ENCODE results near the gene SH3RF2.
A peak's percentile ranks its signal among the peaks of the same experiment; 100 is the strongest.

Gene SH3RF2

GRCh38 chr5:145982572-145983318 lies 46.4 kb downstream of the SH3RF2 start:
- H4K12ac ChIP-seq (ENCODE audit: low read depth, low read length), result no peak overlapping the region
- no peak for DNase-seq
- no peaks in the 10 kb centered on the region for H3K27me3 ChIP-seq (ENCODE audit: insufficient read depth, low read length)
- H3K4ac ChIP-seq (ENCODE audit: low read depth, low read length), result no peak overlapping the region
- no peak overlapping the region for H3K23ac ChIP-seq (ENCODE audit: low read length)
- H3K4me1 ChIP-seq (ENCODE audit: control insufficient read depth in 1 of 2, insufficient read depth in 2 of 2, low read length in 2 of 2), result peaks cover 4 to 5% of the 10 kb centered on the region in 2 experiments
- no peak overlapping the region for H3K4me3 ChIP-seq (ENCODE audit: low read depth, low read length)
- no CpG with 5 or more reads among the region's 3 CpGs for WGBS (ENCODE audit: extremely low coverage, insufficient coverage, insufficient read length)
- H3K4me2 ChIP-seq (ENCODE audit: low read length), result no peak overlapping the region
- H2BK120ac ChIP-seq (ENCODE audit: insufficient read depth, low read length, poor library complexity), result no peak overlapping the region
- H3K9ac ChIP-seq (ENCODE audit: low read length), result no peak overlapping the region
- H2AFZ ChIP-seq (ENCODE audit: insufficient read depth, low read length, poor library complexity), result no peak overlapping the region
- no peak overlapping the region for H4K8ac ChIP-seq (ENCODE audit: low read depth, low read length)
- H3K9me3 ChIP-seq (ENCODE audit: insufficient read depth, low read depth, low read length), result no peaks in the 10 kb centered on the region
- H2AK5ac ChIP-seq (ENCODE audit: low read length), result no peak overlapping the region
- no peak overlapping the region for H3K27ac ChIP-seq (ENCODE audit: low read depth, low read length)
- H2BK5ac ChIP-seq (ENCODE audit: low read depth, low read length, poor library complexity), result no peak overlapping the region
- no peak overlapping the region for H4K91ac ChIP-seq (ENCODE audit: low read depth, low read length)
- H3K36me3 ChIP-seq (ENCODE audit: control insufficient read depth in 1 of 2, insufficient read depth in 2 of 2, low read length in 2 of 2), result no peaks in the 10 kb centered on the region
- no peaks in the 10 kb centered on the region for H3K79me1 ChIP-seq (ENCODE audit: low read length)
- H3K14ac ChIP-seq (ENCODE audit: low read length), result no peak overlapping the region
- no peaks in the 10 kb centered on the region for H3K79me2 ChIP-seq (ENCODE audit: control insufficient read depth, insufficient read depth, low read length, poor library complexity)
- H2BK12ac ChIP-seq (ENCODE audit: low read length), result no peak overlapping the region
- no peak overlapping the region for H3K18ac ChIP-seq (ENCODE audit: low read length)

- H3K23ac ChIP-seq (ENCODE audit: low read length), result no peak overlapping the region
- WGBS (ENCODE audit: extremely low coverage, insufficient coverage, insufficient read length), result no CpG with 5 or more reads among the region's 2 CpGs
Observed at GRCh38 chr5:145983446-145983845, 47.1 kb downstream of the SH3RF2 start.

GRCh38 chr5:145984072-145984471 lies 47.7 kb downstream of the SH3RF2 start:
- H3K9ac ChIP-seq (ENCODE audit: low read length), result no peak overlapping the region
- DNase-seq, result peak in 1 of 2 donors; percentile 27
- H3K4me3 ChIP-seq (ENCODE audit: low read depth, low read length), result no peak overlapping the region
- no peaks in the 10 kb centered on the region for H3K79me1 ChIP-seq (ENCODE audit: low read length)
- no peak overlapping the region for H2AK5ac ChIP-seq (ENCODE audit: low read length)
- H4K91ac ChIP-seq (ENCODE audit: low read depth, low read length), result no peak overlapping the region
- H2BK12ac ChIP-seq (ENCODE audit: low read length), result no peak overlapping the region
- no peak overlapping the region for H4K12ac ChIP-seq (ENCODE audit: low read depth, low read length)
- no peaks in the 10 kb centered on the region for H3K36me3 ChIP-seq (ENCODE audit: control insufficient read depth in 1 of 2, insufficient read depth in 2 of 2, low read length in 2 of 2)
- no peaks in the 10 kb centered on the region for H3K79me2 ChIP-seq (ENCODE audit: control insufficient read depth, insufficient read depth, low read length, poor library complexity)
- no peak overlapping the region for H4K8ac ChIP-seq (ENCODE audit: low read depth, low read length)
- no peak overlapping the region for H2BK5ac ChIP-seq (ENCODE audit: low read depth, low read length, poor library complexity)
- H3K18ac ChIP-seq (ENCODE audit: low read length), result no peak overlapping the region
- H2AFZ ChIP-seq (ENCODE audit: insufficient read depth, low read length, poor library complexity), result no peak overlapping the region
- H3K27ac ChIP-seq (ENCODE audit: low read depth, low read length), result no peak overlapping the region
- H3K9me3 ChIP-seq (ENCODE audit: insufficient read depth, low read depth, low read length), result no peaks in the 10 kb centered on the region
- H3K4ac ChIP-seq (ENCODE audit: low read depth, low read length), result no peak overlapping the region
- H3K14ac ChIP-seq (ENCODE audit: low read length), result no peak overlapping the region
- H3K4me2 ChIP-seq (ENCODE audit: low read length), result no peak overlapping the region
- no CpG with 5 or more reads among the region's 2 CpGs for WGBS (ENCODE audit: extremely low coverage, insufficient coverage, insufficient read length)
- no peak overlapping the region for H2BK120ac ChIP-seq (ENCODE audit: insufficient read depth, low read length, poor library complexity)
- peaks cover 4 to 5% of the 10 kb centered on the region in 2 experiments for H3K4me1 ChIP-seq (ENCODE audit: control insufficient read depth in 1 of 2, insufficient read depth in 2 of 2, low read length in 2 of 2)
- no peaks in the 10 kb centered on the region for H3K27me3 ChIP-seq (ENCODE audit: insufficient read depth, low read length)
- no peak overlapping the region for H3K23ac ChIP-seq (ENCODE audit: low read length)

More at GRCh38 chr5:145983446-145983845, 47.1 kb downstream of the SH3RF2 start:
- no peak overlapping the region for H3K14ac ChIP-seq (ENCODE audit: low read length)
- no peak overlapping the region for H4K12ac ChIP-seq (ENCODE audit: low read depth, low read length)
- no peak overlapping the region for H3K18ac ChIP-seq (ENCODE audit: low read length)
- peaks cover 4 to 5% of the 10 kb centered on the region in 2 experiments for H3K4me1 ChIP-seq (ENCODE audit: control insufficient read depth in 1 of 2, insufficient read depth in 2 of 2, low read length in 2 of 2)
- no peak overlapping the region for H3K4me2 ChIP-seq (ENCODE audit: low read length)
- no peak overlapping the region for H3K4ac ChIP-seq (ENCODE audit: low read depth, low read length)
- H2BK5ac ChIP-seq (ENCODE audit: low read depth, low read length, poor library complexity), result no peak overlapping the region
- H2AK5ac ChIP-seq (ENCODE audit: low read length), result no peak overlapping the region
- H3K79me1 ChIP-seq (ENCODE audit: low read length), result no peaks in the 10 kb centered on the region
- H4K91ac ChIP-seq (ENCODE audit: low read depth, low read length), result no peak overlapping the region
- no peak overlapping the region for H4K8ac ChIP-seq (ENCODE audit: low read depth, low read length)
- no peak overlapping the region for H2BK12ac ChIP-seq (ENCODE audit: low read length)
- no peaks in the 10 kb centered on the region for H3K36me3 ChIP-seq (ENCODE audit: control insufficient read depth in 1 of 2, insufficient read depth in 2 of 2, low read length in 2 of 2)
- H2BK120ac ChIP-seq (ENCODE audit: insufficient read depth, low read length, poor library complexity), result peak overlapping the region; percentile 46
- H3K27ac ChIP-seq (ENCODE audit: low read depth, low read length), result no peak overlapping the region
- no peaks in the 10 kb centered on the region for H3K79me2 ChIP-seq (ENCODE audit: control insufficient read depth, insufficient read depth, low read length, poor library complexity)
- H3K9me3 ChIP-seq (ENCODE audit: insufficient read depth, low read depth, low read length), result no peaks in the 10 kb centered on the region
- H3K27me3 ChIP-seq (ENCODE audit: insufficient read depth, low read length), result no peaks in the 10 kb centered on the region
- no peak overlapping the region for H2AFZ ChIP-seq (ENCODE audit: insufficient read depth, low read length, poor library complexity)
- no peak for DNase-seq
- H3K9ac ChIP-seq (ENCODE audit: low read length), result no peak overlapping the region
- H3K4me3 ChIP-seq (ENCODE audit: low read depth, low read length), result no peak overlapping the region

- DNase-seq, result no peak
- Histone ChIP-seq H3K27ac (ENCODE audit: low read depth, low read length) (no peak overlapping the region), H3K36me3 (ENCODE audit: control insufficient read depth in 1 of 2, insufficient read depth in 2 of 2, low read length in 2 of 2) (no peaks in the 10 kb centered on the region), H4K91ac (ENCODE audit: low read depth, low read length) (no peak overlapping the region), H3K79me1 (ENCODE audit: low read length) (no peaks in the 10 kb centered on the region), H3K14ac (ENCODE audit: low read length) (no peak overlapping the region), H3K23ac (ENCODE audit: low read length) (no peak overlapping the region), H4K12ac (ENCODE audit: low read depth, low read length) (no peak overlapping the region), H2AK5ac (ENCODE audit: low read length) (no peak overlapping the region), H3K27me3 (ENCODE audit: insufficient read depth, low read length) (no peaks in the 10 kb centered on the region), H3K4me2 (ENCODE audit: low read length) (no peak overlapping the region), H2BK12ac (ENCODE audit: low read length) (no peak overlapping the region), H2BK5ac (ENCODE audit: low read depth, low read length, poor library complexity) (no peak overlapping the region), H2BK120ac (ENCODE audit: insufficient read depth, low read length, poor library complexity) (no peak overlapping the region), H3K4ac (ENCODE audit: low read depth, low read length) (no peak overlapping the region), H4K8ac (ENCODE audit: low read depth, low read length) (no peak overlapping the region), H3K4me1 (ENCODE audit: control insufficient read depth in 1 of 2, insufficient read depth in 2 of 2, low read length in 2 of 2) (no peaks in the 10 kb centered on the region), H3K4me3 (ENCODE audit: low read depth, low read length) (no peak overlapping the region), H3K9ac (ENCODE audit: low read length) (no peak overlapping the region), H3K9me3 (ENCODE audit: insufficient read depth, low read depth, low read length) (no peaks in the 10 kb centered on the region), H2AFZ (ENCODE audit: insufficient read depth, low read length, poor library complexity) (no peak overlapping the region), H3K79me2 (ENCODE audit: control insufficient read depth, insufficient read depth, low read length, poor library complexity) (no peaks in the 10 kb centered on the region), H3K18ac (ENCODE audit: low read length) (no peak overlapping the region)
- WGBS (ENCODE audit: extremely low coverage, insufficient coverage, insufficient read length), result no CpG with 5 or more reads among the region's 1 CpG
Observed at GRCh38 chr5:145987856-145988255, 51.5 kb downstream of the SH3RF2 start.
